Activated B cell treated with CpG ODN at 0.5 μM for 24 hours (primary cell): Measurements from ENCODE around the gene CSF1R. TPM values are rescaled to one million over a fixed set of nuclear protein-coding genes. Genes with fewer than 3 reads are reported as not detected.

Experiments used
- ATAC-seq: fragments of 200-7000 bp; cut with Tn5 transposase; one replicate; pipeline ENCODE4 v1.10.0; 2021; ENCODE audit warnings: low read depth, mild to moderate bottlenecking, moderate library complexity
- CTCF ChIA-PET: fragments of 350-600 bp; sonication (Branson Sonifier 250); formaldehyde crosslinking; loops from one replicate; lab custom pipeline; 2021; ENCODE audit warnings: antibody characterized with exemption; lab: Charles Lee
- POLR2A ChIA-PET: fragments of 350-600 bp; sonication (Branson Sonifier 250); formaldehyde crosslinking; loops from one replicate; lab custom pipeline; 2021; ENCODE audit warnings: antibody characterized with exemption; lab: Charles Lee
- DNase-seq: peaks from one replicate; pipeline ENCODE4 v3.0.0; 2022
- H3K27ac Mint-ChIP-seq: one replicate; pipeline ENCODE4 v1.8.0; 2020; ENCODE audit warnings: mixed read lengths
- H3K27me3 Mint-ChIP-seq: one replicate; pipeline ENCODE4 v1.8.0; 2021; ENCODE audit warnings: mixed read lengths
- H3K36me3 Mint-ChIP-seq: one replicate; pipeline ENCODE4 v1.8.0; 2021; ENCODE audit warnings: low read depth, mixed read lengths
- H3K4me1 Mint-ChIP-seq: one replicate; pipeline ENCODE4 v1.8.0; 2021; ENCODE audit warnings: mixed read lengths
- H3K4me3 Mint-ChIP-seq: one replicate; pipeline ENCODE4 v1.8.0; 2020; ENCODE audit warnings: mild to moderate bottlenecking, mixed read lengths
- H3K9me3 Mint-ChIP-seq: one replicate; pipeline ENCODE4 v1.8.0; 2020; ENCODE audit warnings: mixed read lengths
- intact Hi-C: fragments of 100-400 bp; cut with micrococcal nuclease; formaldehyde crosslinking; loops from one replicate; pipeline ENCODE4 v1.15.1; 2024
- total RNA-seq: library from RNA; stranded (reverse); gene quantifications from 2 replicates; pipeline ENCODE4 v1.2.3, GENCODE V29; 2022
- TF ChIP-seq, protein P1 (sequence below): fragments of 200-600 bp; IDR thresholded peaks from one replicate; pipeline ENCODE4 v1.8.0; 2022; ENCODE audit warnings: antibody characterized with exemption, mild to moderate bottlenecking

CSF1R gene
- total RNA-seq, 1 donor from 2014 or later: 0.44 TPM

- Mint-ChIP-seq H3K27me3 (no peaks in the 10 kb centered on the region), H3K9me3 (no peaks in the 10 kb centered on the region), H3K4me3 (no peak overlapping the region), H3K4me1 (no peaks in the 10 kb centered on the region), H3K36me3 (no peaks in the 10 kb centered on the region), H3K27ac (no peak overlapping the region)
- no peak for DNase-seq
- ATAC-seq: no peak
- POLR2A ChIA-PET: no interaction called here
- CTCF ChIA-PET: no interaction called here
- TF ChIP-seq, protein P1, sequence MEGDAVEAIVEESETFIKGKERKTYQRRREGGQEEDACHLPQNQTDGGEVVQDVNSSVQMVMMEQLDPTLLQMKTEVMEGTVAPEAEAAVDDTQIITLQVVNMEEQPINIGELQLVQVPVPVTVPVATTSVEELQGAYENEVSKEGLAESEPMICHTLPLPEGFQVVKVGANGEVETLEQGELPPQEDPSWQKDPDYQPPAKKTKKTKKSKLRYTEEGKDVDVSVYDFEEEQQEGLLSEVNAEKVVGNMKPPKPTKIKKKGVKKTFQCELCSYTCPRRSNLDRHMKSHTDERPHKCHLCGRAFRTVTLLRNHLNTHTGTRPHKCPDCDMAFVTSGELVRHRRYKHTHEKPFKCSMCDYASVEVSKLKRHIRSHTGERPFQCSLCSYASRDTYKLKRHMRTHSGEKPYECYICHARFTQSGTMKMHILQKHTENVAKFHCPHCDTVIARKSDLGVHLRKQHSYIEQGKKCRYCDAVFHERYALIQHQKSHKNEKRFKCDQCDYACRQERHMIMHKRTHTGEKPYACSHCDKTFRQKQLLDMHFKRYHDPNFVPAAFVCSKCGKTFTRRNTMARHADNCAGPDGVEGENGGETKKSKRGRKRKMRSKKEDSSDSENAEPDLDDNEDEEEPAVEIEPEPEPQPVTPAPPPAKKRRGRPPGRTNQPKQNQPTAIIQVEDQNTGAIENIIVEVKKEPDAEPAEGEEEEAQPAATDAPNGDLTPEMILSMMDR: no peak
- intact Hi-C loops: no loop called here
These were observed 34.5 kb upstream of the CSF1R start for GRCh38 chr5:150120617-150121447.

DNA sequence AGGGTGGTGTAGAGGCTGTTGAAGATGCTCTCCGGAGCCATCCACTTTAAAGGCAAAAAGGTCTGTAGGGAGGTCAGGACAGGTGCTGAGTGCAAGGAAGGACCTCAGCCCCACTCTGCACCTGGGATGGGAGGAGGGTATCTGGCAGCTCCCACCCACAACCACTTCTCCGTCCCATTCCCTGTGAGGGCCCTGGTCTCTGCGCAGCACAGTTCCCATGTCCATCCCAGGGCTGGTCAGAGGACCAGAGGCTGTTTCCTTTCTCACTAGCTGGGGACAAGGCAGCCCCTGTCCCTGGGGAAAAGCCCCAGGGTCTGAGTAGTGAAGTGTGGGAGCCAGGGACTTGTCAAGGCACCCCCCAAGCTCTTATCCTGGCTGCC lies 33.7 kb upstream of the CSF1R start:
- no peaks in the 10 kb centered on the region for H3K36me3 Mint-ChIP-seq
- CTCF ChIA-PET: no interaction called here
- H3K9me3 Mint-ChIP-seq: no peaks in the 10 kb centered on the region
- H3K27ac Mint-ChIP-seq: no peak overlapping the region
- ATAC-seq (no peak), DNase-seq (no peak)
- intact Hi-C loops: no loop called here
- TF ChIP-seq, protein P1: no peak
- no peak overlapping the region for H3K4me3 Mint-ChIP-seq
- no peaks in the 10 kb centered on the region for H3K4me1 Mint-ChIP-seq
- POLR2A ChIA-PET: no interaction called here
- no peaks in the 10 kb centered on the region for H3K27me3 Mint-ChIP-seq

DNA sequence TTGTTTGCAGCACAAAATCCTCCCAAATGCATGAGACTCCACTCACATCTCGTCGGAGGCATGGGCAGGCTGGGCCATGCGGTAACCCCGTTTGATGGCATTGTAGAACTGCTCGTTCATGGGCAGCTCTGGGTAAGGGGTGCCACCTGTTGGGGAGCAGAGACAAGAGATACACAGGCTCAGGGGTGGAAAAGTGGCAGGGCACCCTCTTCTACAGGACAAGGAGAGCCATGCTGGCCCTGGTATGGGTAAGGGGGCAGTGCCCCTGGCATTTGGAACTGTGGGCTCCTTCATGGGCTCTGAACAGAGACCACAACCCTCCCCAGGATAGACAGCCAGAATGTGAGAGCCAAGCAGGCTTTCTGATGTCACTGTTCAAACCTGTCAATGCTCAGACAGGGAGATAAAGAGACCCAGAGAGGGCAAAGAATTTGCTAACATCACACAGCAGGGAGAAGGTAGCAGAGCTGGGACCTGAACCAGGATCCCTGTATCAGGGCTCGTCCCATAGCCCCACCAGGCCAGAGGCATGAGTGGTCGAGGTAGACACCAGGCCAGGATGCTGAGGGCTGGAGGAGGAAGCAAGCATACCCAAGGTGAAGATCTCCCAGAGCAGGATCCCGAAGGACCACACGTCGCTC lies 33.2 kb upstream of the CSF1R start:
- CTCF ChIA-PET: no interaction called here
- intact Hi-C loops: no loop called here
- no peaks in the 10 kb centered on the region for H3K27me3 Mint-ChIP-seq
- POLR2A ChIA-PET: no interaction called here
- no peak overlapping the region for H3K27ac Mint-ChIP-seq
- TF ChIP-seq, protein P1: no peak
- no peak for ATAC-seq
- H3K36me3 Mint-ChIP-seq: no peaks in the 10 kb centered on the region
- no peaks in the 10 kb centered on the region for H3K4me1 Mint-ChIP-seq
- H3K9me3 Mint-ChIP-seq: no peaks in the 10 kb centered on the region
- no peak for DNase-seq
- H3K4me3 Mint-ChIP-seq: no peak overlapping the region

DNA sequence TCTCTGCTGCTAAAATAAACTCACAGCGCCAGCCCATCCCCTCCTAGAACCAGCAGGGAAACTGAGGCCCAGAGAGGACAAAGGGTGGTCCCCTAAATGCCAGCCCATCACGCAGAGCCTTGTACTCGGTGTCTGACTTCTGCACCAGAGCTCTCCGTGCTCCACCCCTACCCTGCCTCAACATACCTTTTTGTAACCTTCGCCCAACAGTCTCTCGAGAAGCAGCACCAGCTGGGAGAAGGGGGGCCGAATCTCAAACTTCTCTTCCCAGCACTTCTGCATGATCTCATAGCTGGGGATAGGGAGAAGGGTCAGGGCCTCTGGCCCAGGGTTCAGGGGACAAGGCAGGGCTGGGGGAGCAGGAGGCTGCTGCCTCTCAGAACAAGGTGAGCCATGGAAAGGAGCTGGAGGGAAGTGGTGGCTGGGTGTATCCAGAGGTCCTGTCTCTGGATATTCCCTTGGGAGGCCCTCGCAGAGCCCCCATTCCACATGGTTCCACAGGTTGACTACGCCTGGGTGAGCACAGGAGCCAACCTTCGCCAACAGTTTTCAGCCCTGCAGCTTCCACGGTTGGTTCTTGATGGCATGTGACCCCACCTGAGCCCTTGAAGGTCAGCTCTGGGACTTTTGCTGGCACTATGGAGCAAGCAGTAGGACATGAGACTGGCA lies 32.3 kb upstream of the CSF1R start:
- DNase-seq (no peak), ATAC-seq (no peak)
- TF ChIP-seq, protein P1: no peak
- Mint-ChIP-seq H3K4me3 (no peak overlapping the region), H3K36me3 (no peaks in the 10 kb centered on the region), H3K27me3 (no peaks in the 10 kb centered on the region), H3K27ac (no peak overlapping the region), H3K4me1 (no peaks in the 10 kb centered on the region), H3K9me3 (no peaks in the 10 kb centered on the region)
- ChIA-PET POLR2A (no interaction called here), CTCF (interaction anchor here (0.9 kb wide), 1 partner anchor 83 kb away, joined by 3 read pairs; no protein-coding TSS in a partner anchor)
- intact Hi-C loops: no loop called here
